Keratinocyte (primary cell): ENCODE measurements around the gene ZBTB17. TPM values are rescaled to one million over a fixed set of nuclear protein-coding genes. Genes with fewer than 3 reads are reported as not detected.

ENCODE experiments used
- DNase-seq: peaks from one replicate; pipeline ENCODE4 v3.0.0-alpha.2; 2011; ENCODE audit warnings: low read depth, missing footprints, low spot score
- FAIRE-seq: peaks from 2 replicates; lab custom pipeline; 2011; peaks lifted over from hg19 to GRCh38; lab: Jason Lieb, UNC
- H2AFZ ChIP-seq: 2 replicates; pipeline ENCODE4 v1.6.0; 2012; ENCODE audit warnings: low read length, control low read depth, inconsistent platforms; ENCODE audit not compliant: control insufficient read depth
- H3K27ac ChIP-seq: 2 replicates; pipeline ENCODE4 v1.5.1; 2011; ENCODE audit warnings: low read length; ENCODE audit not compliant: control insufficient read depth, insufficient read depth
- H3K27me3 ChIP-seq: 3 replicates; pipeline ENCODE4 v1.6.0; 2011; ENCODE audit warnings: low read length; ENCODE audit not compliant: control insufficient read depth, insufficient read depth; ENCODE audit errors: extremely low read depth
- H3K36me3 ChIP-seq, 2 experiments: 2 replicates in 1 of 2; 3 replicates in 1 of 2; pipeline ENCODE4 v1.5.1; 2011; ENCODE audit warnings: low read length in 2 of 2, mild to moderate bottlenecking in 1 of 2; ENCODE audit not compliant: control insufficient read depth in 2 of 2, insufficient read depth in 2 of 2; ENCODE audit errors: extremely low read depth in 1 of 2
- H3K4me1 ChIP-seq: 3 replicates; pipeline ENCODE4 v1.5.1; 2011; ENCODE audit warnings: low read length; ENCODE audit not compliant: control insufficient read depth, insufficient read depth; ENCODE audit errors: extremely low read depth
- H3K4me2 ChIP-seq: 3 replicates; pipeline ENCODE4 v1.6.0; 2011; ENCODE audit warnings: low read depth, low read length; ENCODE audit not compliant: control insufficient read depth, insufficient read depth; ENCODE audit errors: extremely low read depth
- H3K4me3 ChIP-seq, 3 experiments: fragments of 200-600 bp in 1 of 3; sonication (generic) in 1 of 3; 2 replicates in 2 of 3; 3 replicates in 1 of 3; pipeline ENCODE4 v1.5.1; 2011 to 2016; ENCODE audit warnings: low read length in 3 of 3, mild to moderate bottlenecking in 3 of 3, control low read depth in 2 of 3, inconsistent platforms in 1 of 3, low read depth in 1 of 3, mixed read lengths in 1 of 3, mixed run types in 1 of 3, moderate library complexity in 1 of 3; ENCODE audit not compliant: control insufficient read depth in 2 of 3, insufficient read depth in 2 of 3; ENCODE audit errors: extremely low read depth in 1 of 3
- H3K79me2 ChIP-seq: 2 replicates; pipeline ENCODE4 v1.6.0; 2012; ENCODE audit warnings: low read length; ENCODE audit not compliant: control insufficient read depth, insufficient read depth
- H3K9ac ChIP-seq: 3 replicates; pipeline ENCODE4 v1.6.0; 2011; ENCODE audit warnings: low read length; ENCODE audit not compliant: control insufficient read depth, insufficient read depth; ENCODE audit errors: extremely low read depth
- H3K9me1 ChIP-seq: 3 replicates; pipeline ENCODE4 v1.6.0; 2011; ENCODE audit warnings: low read length; ENCODE audit not compliant: control insufficient read depth, insufficient read depth; ENCODE audit errors: extremely low read depth
- H3K9me3 ChIP-seq: 2 replicates; pipeline ENCODE4 v1.5.1; 2012; ENCODE audit warnings: low read depth, low read length; ENCODE audit not compliant: control insufficient read depth
- H4K20me1 ChIP-seq: 3 replicates; pipeline ENCODE4 v1.6.0; 2011; ENCODE audit warnings: low read length; ENCODE audit not compliant: control insufficient read depth, insufficient read depth; ENCODE audit errors: extremely low read depth
- EZH2 ChIP-seq: IDR thresholded peaks from one replicate; pipeline ENCODE4 v1.6.1; 2012; ENCODE audit warnings: inconsistent platforms, mild to moderate bottlenecking, low read length, moderate library complexity
- dilution Hi-C: fragments of 300-500 bp; cut with MboI; formaldehyde crosslinking; loops from one replicate; pipeline ENCODE4 v1.7.0; 2020; ENCODE audit warnings: low sequenced_read_pairs; ENCODE audit not compliant: extremely low pct_ligation_motif_present
- polyA plus RNA-seq, 5 experiments: library from polyadenylated mRNA; depleted of rRNA in 3 of 5; stranded (reverse) in 3 of 5; stranded (forward) in 1 of 5; unstranded in 1 of 5; fragments of >200 nt; gene quantifications; 1 replicate in 1 of 5; 2 replicates in 3 of 5; 3 replicates in 1 of 5; pipeline versions ENCODE4 v1.2.1 to v1.2.3, GENCODE V29; 2011 to 2012; ENCODE audit warnings: missing spikeins in 2 of 5, low read depth in 1 of 5, low replicate concordance in 1 of 5
- TF ChIP-seq, protein P1 (sequence below), 3 experiments: IDR thresholded peaks in 1 of 3; conservative IDR thresholded peaks in 1 of 3; optimal IDR thresholded peaks in 1 of 3; 2 replicates in 2 of 3; 3 replicates in 1 of 3; pipeline versions ENCODE3 to v1.5.1; 2011; ENCODE audit warnings: low read length in 3 of 3, mild to moderate bottlenecking in 3 of 3, moderate library complexity in 2 of 3, control low read depth in 1 of 3, inconsistent platforms in 1 of 3; ENCODE audit not compliant: insufficient read depth in 2 of 3; ENCODE audit errors: extremely low read depth in 1 of 3

Gene ZBTB17
- polyA plus RNA-seq, 1 donor (not counting 4 experiments of a cell fraction or from before 2014, with no cell fraction given), result 18.4 TPM

DNA sequence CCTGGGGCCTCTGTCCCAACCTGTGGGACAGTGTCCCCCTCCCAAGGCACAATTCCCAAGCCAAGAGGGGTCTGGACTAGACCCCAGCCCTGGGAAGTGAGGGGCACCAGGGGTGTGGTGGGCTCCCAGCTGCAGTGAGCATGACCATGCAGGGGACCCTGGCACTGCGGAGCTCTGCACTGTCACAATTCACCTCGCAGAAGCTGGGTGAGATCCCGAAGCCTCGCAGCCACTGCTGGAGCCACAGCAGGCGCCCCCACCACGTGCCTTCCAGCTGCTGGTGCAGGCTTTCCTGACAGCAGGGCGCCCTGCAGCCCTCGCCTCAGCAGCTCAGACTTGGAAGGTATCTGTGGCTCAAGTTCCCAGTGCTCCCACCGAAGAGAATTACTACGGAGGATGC, 18.2 kb upstream of the ZBTB17 start:
- Histone ChIP-seq H3K4me2 (no peak overlapping the region), H3K36me3 (no peaks in the 10 kb centered on the region), H4K20me1 (no peaks in the 10 kb centered on the region), H3K79me2 (no peaks in the 10 kb centered on the region), H3K9me1 (no peaks in the 10 kb centered on the region), H2AFZ (no peak overlapping the region), H3K27ac (no peak overlapping the region), H3K4me3 (no peak overlapping the region), H3K27me3 (no peaks in the 10 kb centered on the region), H3K9me3 (no peaks in the 10 kb centered on the region), H3K4me1 (no peaks in the 10 kb centered on the region), H3K9ac (no peak overlapping the region)
- dilution Hi-C loops, result no loop called here
- TF ChIP-seq, protein P1, sequence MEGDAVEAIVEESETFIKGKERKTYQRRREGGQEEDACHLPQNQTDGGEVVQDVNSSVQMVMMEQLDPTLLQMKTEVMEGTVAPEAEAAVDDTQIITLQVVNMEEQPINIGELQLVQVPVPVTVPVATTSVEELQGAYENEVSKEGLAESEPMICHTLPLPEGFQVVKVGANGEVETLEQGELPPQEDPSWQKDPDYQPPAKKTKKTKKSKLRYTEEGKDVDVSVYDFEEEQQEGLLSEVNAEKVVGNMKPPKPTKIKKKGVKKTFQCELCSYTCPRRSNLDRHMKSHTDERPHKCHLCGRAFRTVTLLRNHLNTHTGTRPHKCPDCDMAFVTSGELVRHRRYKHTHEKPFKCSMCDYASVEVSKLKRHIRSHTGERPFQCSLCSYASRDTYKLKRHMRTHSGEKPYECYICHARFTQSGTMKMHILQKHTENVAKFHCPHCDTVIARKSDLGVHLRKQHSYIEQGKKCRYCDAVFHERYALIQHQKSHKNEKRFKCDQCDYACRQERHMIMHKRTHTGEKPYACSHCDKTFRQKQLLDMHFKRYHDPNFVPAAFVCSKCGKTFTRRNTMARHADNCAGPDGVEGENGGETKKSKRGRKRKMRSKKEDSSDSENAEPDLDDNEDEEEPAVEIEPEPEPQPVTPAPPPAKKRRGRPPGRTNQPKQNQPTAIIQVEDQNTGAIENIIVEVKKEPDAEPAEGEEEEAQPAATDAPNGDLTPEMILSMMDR (optimal IDR thresholded peaks at IDR 0.05 in 1 of 3, IDR thresholded peaks at IDR 0.05 in 1 of 3, conservative IDR thresholded peaks at IDR 0.05 in 1 of 3; ENCODE audit: extremely low read depth in 1 of 3, insufficient read depth in 2 of 3, low read length in 3 of 3), result no peak
- no peak for TF ChIP-seq EZH2
- no peak for FAIRE-seq
- DNase-seq, result no peak

DNA sequence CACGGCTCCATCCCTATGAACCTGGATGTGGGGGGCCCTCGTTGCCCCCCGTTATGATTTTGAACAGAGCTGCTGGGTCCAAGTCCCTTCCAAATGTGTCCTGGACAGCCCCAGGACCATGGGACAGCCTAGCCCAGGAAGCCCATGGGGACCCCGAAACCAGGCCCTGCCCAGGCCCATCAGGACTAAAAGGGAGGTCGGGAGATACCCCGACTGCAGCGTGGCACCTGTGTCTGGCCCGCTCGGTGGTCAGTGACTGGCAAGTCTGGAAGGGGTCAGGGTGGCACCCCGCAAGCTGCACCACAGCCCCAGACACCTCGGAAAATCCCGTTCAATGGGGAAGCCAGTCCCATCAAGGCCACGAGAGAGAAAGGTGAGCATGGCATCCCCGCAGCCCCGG, 17.8 kb upstream of the ZBTB17 start:
- DNase-seq (no peak), FAIRE-seq (no peak)
- Histone ChIP-seq H3K27ac (no peak overlapping the region), H3K27me3 (no peaks in the 10 kb centered on the region), H3K9me1 (no peaks in the 10 kb centered on the region), H4K20me1 (no peaks in the 10 kb centered on the region), H3K36me3 (no peaks in the 10 kb centered on the region), H3K4me2 (no peak overlapping the region), H3K9me3 (no peaks in the 10 kb centered on the region), H3K9ac (no peak overlapping the region), H3K4me3 (no peak overlapping the region), H3K79me2 (no peaks in the 10 kb centered on the region), H3K4me1 (no peaks in the 10 kb centered on the region), H2AFZ (no peak overlapping the region)
- TF ChIP-seq, protein P1 (optimal IDR thresholded peaks at IDR 0.05 in 1 of 3, IDR thresholded peaks at IDR 0.05 in 1 of 3, conservative IDR thresholded peaks at IDR 0.05 in 1 of 3; ENCODE audit: extremely low read depth in 1 of 3, insufficient read depth in 2 of 3, low read length in 3 of 3), result no peak
- TF ChIP-seq EZH2, result no peak
- dilution Hi-C loops, result no loop called here
